ENCODE measurements around the gene SPOPL.
"Not testable (repeated sequence)": the region's sequence is repeated elsewhere in the genome, so short reads cannot be mapped to it uniquely, and the experiment has no call there.

Gene SPOPL

DNA sequence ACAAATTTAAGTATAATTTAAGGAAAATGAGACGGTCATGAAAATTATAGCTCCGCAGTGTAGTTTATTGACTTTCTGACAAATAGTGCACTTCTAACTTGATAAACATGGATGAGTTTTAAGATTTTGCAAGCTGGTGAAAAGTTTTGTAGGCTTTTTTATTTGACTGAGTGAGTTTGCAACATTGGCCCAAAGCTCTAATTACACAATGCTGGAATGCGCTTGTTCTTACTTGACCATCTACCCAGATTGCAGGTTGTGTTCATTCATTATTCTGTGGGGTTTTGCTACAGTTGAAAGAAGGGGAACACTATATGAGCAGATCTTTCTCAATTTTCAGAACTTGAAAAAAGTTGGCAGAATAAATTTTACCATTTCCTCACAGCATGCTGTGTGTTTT lies 13.5 kb downstream of the SPOPL start:
- H3K9me3 Mint-ChIP-seq, result peaks cover 13% of the 10 kb centered on the region
- no peaks in the 10 kb centered on the region for H3K27me3 Mint-ChIP-seq (ENCODE audit: low read depth, poor library complexity)
- H3K4me1 Mint-ChIP-seq, result peaks cover 15% of the 10 kb centered on the region
- DNase-seq, result no peak
- peaks cover 26% of the 10 kb centered on the region for H3K36me3 Mint-ChIP-seq (ENCODE audit: low read depth)
- no peak overlapping the region for H3K27ac Mint-ChIP-seq
- H3K4me3 Mint-ChIP-seq, result no peak overlapping the region
- TF ChIP-seq, protein P1, sequence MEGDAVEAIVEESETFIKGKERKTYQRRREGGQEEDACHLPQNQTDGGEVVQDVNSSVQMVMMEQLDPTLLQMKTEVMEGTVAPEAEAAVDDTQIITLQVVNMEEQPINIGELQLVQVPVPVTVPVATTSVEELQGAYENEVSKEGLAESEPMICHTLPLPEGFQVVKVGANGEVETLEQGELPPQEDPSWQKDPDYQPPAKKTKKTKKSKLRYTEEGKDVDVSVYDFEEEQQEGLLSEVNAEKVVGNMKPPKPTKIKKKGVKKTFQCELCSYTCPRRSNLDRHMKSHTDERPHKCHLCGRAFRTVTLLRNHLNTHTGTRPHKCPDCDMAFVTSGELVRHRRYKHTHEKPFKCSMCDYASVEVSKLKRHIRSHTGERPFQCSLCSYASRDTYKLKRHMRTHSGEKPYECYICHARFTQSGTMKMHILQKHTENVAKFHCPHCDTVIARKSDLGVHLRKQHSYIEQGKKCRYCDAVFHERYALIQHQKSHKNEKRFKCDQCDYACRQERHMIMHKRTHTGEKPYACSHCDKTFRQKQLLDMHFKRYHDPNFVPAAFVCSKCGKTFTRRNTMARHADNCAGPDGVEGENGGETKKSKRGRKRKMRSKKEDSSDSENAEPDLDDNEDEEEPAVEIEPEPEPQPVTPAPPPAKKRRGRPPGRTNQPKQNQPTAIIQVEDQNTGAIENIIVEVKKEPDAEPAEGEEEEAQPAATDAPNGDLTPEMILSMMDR (IDR thresholded peaks at IDR 0.05), result no peak

GRCh38 chr2:138516030-138516704 lies 14.6 kb downstream of the SPOPL start:
- Mint-ChIP-seq H3K36me3 (ENCODE audit: low read depth) (peaks cover 21% of the 10 kb centered on the region), H3K27ac (no peak overlapping the region), H3K4me3 (no peak overlapping the region), H3K27me3 (ENCODE audit: low read depth, poor library complexity) (no peaks in the 10 kb centered on the region), H3K9me3 (peaks cover 13% of the 10 kb centered on the region), H3K4me1 (peaks cover 18% of the 10 kb centered on the region)
- TF ChIP-seq, protein P1 (IDR thresholded peaks at IDR 0.05), result no peak
- no peak for DNase-seq

DNA sequence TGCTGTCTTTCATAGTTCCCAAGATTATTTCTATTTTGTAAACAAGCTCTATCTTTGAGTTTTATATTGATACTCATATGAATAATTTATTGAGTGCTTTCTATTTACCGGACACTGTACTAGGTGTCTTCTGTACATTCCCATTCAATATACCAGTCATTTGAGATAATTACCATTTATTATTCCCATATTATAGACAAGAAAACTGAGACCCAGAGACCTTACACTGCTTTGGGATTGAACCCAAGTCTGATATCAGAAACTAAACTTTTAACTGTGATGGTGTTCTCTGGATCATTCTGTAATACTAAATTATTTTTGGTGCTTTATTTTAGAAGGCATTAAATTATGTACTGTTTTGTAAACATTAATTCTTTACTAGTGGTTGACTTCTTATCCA lies 17.3 kb downstream of the SPOPL start:
- Mint-ChIP-seq H3K36me3 (ENCODE audit: low read depth) (peaks cover 28% of the 10 kb centered on the region), H3K27ac (no peak overlapping the region), H3K9me3 (peaks cover 17% of the 10 kb centered on the region), H3K4me1 (peaks cover 35% of the 10 kb centered on the region), H3K27me3 (ENCODE audit: low read depth, poor library complexity) (no peaks in the 10 kb centered on the region), H3K4me3 (no peak overlapping the region)
- TF ChIP-seq, protein P1 (IDR thresholded peaks at IDR 0.05), result no peak
- DNase-seq, result no peak

- Mint-ChIP-seq H3K4me3 (no peak overlapping the region), H3K27ac (peak overlapping the region; percentile 70), H3K9me3 (peaks cover 30% of the 10 kb centered on the region), H3K36me3 (ENCODE audit: low read depth) (peaks cover 41% of the 10 kb centered on the region), H3K27me3 (ENCODE audit: low read depth, poor library complexity) (no peaks in the 10 kb centered on the region), H3K4me1 (peaks cover 20% of the 10 kb centered on the region)
- DNase-seq, result no peak
- TF ChIP-seq, protein P1 (IDR thresholded peaks at IDR 0.05), result no peak
Observed at GRCh38 chr2:138521821-138522220, 20.3 kb downstream of the SPOPL start.

DNA sequence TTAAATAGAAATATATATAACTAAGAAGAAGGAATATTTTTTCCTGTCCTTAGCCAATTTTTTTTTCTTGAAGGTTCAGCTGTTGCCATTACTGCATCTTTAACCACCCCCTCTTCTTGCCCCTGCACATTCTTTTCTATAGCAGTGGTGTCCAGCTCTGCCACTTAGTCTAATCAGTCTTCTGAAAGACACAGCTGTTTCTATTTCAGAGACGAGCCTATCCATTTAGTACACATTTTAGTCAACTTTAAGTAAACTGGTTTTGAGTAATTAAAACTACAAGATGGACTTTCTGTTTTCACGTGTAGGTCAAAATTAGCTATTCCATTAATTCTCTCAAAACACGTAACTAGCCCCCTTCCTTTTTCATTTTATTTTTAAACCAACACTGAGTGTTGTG lies 21.0 kb downstream of the SPOPL start:
- Mint-ChIP-seq H3K27me3 (ENCODE audit: low read depth, poor library complexity) (no peaks in the 10 kb centered on the region), H3K27ac (peak overlapping the region; percentile 78), H3K36me3 (ENCODE audit: low read depth) (peaks cover 41% of the 10 kb centered on the region), H3K4me1 (peaks cover 20% of the 10 kb centered on the region), H3K4me3 (no peak overlapping the region), H3K9me3 (peaks cover 26% of the 10 kb centered on the region)
- DNase-seq, result no peak
- TF ChIP-seq, protein P1 (IDR thresholded peaks at IDR 0.05), result no peak

DNA sequence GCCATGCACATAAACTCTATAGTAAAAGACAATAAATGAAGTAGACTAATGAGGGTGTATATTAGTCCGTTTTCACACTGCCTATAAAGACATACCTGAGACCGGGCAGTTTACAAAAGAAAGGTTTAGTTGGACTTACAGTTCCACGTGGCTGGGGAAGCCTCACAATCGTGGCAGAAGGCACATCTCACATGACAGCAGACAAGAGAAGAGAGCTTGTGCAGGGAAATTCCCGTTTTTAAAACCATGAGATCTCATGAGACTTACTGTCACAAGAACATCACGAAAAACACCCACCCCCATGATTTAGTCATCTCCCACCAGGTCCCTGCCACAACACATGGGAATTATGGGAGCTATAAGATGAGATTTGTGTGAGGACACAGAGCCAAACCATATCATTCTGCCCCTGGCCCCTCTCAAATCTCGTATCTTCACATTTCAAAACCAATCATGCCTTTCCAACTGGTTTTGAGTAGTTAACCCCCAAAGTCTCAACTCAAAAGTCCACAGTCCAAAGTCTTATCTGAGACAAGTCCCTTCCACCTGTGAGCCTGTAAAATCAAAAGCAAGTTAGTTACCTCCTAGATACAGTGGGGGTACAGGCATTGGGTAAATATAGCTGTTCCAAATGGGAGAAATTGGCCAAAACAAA lies 21.6 kb downstream of the SPOPL start:
- H3K27me3 Mint-ChIP-seq (ENCODE audit: low read depth, poor library complexity); DNase-seq; H3K4me3 Mint-ChIP-seq; H3K27ac Mint-ChIP-seq: not testable (repeated sequence)
- H3K4me1 Mint-ChIP-seq, result peaks cover 20% of the 10 kb centered on the region
- peaks cover 26% of the 10 kb centered on the region for H3K9me3 Mint-ChIP-seq
- H3K36me3 Mint-ChIP-seq (ENCODE audit: low read depth), result peaks cover 41% of the 10 kb centered on the region

DNA sequence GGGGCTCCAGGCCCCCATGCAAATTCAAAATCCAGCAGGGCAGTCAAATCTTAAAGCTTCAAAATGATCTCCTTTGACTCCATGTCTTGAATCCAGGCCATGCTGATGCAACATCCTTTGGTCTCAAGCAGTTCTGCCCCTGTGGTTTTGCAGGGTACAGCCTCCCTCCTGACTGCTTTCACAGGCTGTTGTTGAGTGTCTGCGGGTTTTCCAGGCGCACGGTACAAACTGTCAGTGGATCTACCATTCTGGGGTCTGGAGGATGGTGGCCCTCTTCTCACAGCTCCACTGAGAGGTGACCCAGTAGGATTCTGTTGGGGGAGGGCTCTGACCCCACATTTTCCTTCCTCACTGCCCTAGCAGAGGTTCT lies 22.1 kb downstream of the SPOPL start:
- not testable (repeated sequence) for H3K27me3 Mint-ChIP-seq (ENCODE audit: low read depth, poor library complexity); DNase-seq; H3K27ac Mint-ChIP-seq; H3K4me3 Mint-ChIP-seq
- Mint-ChIP-seq H3K4me1 (peaks cover 20% of the 10 kb centered on the region), H3K36me3 (ENCODE audit: low read depth) (peaks cover 41% of the 10 kb centered on the region), H3K9me3 (peaks cover 26% of the 10 kb centered on the region)

DNA sequence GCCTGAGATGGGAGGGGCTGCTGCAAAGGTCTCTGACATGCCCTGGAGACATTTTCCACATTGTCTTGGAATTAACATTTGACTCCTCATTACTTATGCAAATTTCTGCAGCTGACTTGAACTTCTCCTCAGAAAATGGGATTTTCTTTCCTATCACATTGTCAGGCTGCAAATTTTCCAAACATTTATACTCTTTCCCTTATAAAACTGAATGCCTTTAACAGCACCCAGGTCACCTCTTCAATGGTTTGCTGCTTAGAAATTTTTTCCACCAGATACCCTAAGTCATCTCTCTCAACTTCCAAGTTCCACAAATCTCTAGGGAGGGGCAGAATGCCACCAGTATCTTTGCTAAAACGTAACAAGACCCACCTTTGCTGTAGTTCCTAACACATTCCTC lies 22.8 kb downstream of the SPOPL start:
- Mint-ChIP-seq H3K4me1 (peaks cover 20% of the 10 kb centered on the region), H3K9me3 (peaks cover 26% of the 10 kb centered on the region), H3K36me3 (ENCODE audit: low read depth) (peaks cover 41% of the 10 kb centered on the region)
- not testable (repeated sequence) for H3K27me3 Mint-ChIP-seq (ENCODE audit: low read depth, poor library complexity); DNase-seq; H3K27ac Mint-ChIP-seq; H3K4me3 Mint-ChIP-seq
